Brain microvascular endothelial cell (primary cell): ENCODE data around the gene TLDC2.

Experiments used
- DNase-seq: peaks from one replicate; pipeline ENCODE4 v3.0.0-alpha.2; 2020
- H3K27ac ChIP-seq: fragments of 250-450 bp; sonication (Bioruptor Pico); 2 replicates; pipeline ENCODE4 v1.5.1; 2020; ENCODE audit warnings: mild to moderate bottlenecking, moderate library complexity
- H3K27me3 ChIP-seq: fragments of 250-450 bp; sonication (Bioruptor Pico); replicated peaks from 2 replicates; pipeline ENCODE4 v1.5.1; 2020; ENCODE audit warnings: mild to moderate bottlenecking
- H3K36me3 ChIP-seq: fragments of 250-450 bp; sonication (Bioruptor Pico); replicated peaks from 2 replicates; pipeline ENCODE4 v1.5.1; 2020; ENCODE audit warnings: mild to moderate bottlenecking
- H3K4me3 ChIP-seq: 2 replicates; pipeline ENCODE4 v1.5.1; 2011; ENCODE audit warnings: low read depth, mild to moderate bottlenecking, control low read depth, low read length, moderate library complexity
- in situ Hi-C: cut with HindIII; loops from 2 replicates; pipeline ENCODE4 v1.10.0; 2017; ENCODE audit warnings: low sequenced_read_pairs, low pct_ligation_motif_present
- TF ChIP-seq, protein P1 (sequence below): IDR thresholded peaks from 2 replicates; pipeline ENCODE4 v1.5.1; 2011; ENCODE audit warnings: low read depth, mild to moderate bottlenecking, moderate library complexity, low read length, control low read depth, inconsistent platforms; ENCODE audit errors: missing control alignments

The TLDC2 gene

DNA sequence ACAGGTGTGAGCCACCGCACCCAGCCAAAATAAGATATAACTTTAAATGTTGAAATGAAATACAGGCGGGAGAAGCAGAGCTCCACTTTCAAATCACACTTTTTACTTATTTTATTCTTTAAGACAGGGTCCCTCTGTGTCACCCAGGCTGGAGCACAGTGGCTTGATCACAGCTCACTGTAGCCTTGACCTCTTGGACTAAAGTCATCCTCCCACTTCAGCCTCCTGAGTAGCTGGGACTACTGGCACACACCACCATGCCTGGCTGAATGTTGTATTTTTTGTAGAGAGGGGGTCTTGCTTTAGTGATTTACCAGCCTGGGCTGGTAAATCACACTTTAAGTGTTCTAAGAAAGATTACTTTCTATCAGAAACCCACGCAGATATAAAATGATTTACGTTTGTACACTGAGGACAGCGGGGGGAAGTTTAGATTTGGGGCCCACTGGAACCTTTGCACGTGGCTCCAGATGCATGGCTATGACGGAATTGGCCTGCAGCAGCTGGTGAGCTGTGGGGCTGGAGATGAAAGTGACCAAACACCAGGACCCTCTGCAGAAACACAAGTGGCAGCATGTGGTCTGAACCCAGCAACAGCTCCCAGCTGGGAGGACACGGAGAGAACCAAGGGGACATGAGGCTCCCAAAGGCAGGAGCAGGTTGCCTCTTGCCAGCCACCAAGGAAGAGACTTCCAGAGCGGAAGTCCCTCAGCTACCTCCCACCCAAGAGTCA lies 26.4 kb upstream of the TLDC2 start:
- H3K4me3 ChIP-seq: no peak overlapping the region
- in situ Hi-C loops: no loop called here
- peak overlapping the region; percentile 50 for H3K27ac ChIP-seq
- TF ChIP-seq, protein P1, sequence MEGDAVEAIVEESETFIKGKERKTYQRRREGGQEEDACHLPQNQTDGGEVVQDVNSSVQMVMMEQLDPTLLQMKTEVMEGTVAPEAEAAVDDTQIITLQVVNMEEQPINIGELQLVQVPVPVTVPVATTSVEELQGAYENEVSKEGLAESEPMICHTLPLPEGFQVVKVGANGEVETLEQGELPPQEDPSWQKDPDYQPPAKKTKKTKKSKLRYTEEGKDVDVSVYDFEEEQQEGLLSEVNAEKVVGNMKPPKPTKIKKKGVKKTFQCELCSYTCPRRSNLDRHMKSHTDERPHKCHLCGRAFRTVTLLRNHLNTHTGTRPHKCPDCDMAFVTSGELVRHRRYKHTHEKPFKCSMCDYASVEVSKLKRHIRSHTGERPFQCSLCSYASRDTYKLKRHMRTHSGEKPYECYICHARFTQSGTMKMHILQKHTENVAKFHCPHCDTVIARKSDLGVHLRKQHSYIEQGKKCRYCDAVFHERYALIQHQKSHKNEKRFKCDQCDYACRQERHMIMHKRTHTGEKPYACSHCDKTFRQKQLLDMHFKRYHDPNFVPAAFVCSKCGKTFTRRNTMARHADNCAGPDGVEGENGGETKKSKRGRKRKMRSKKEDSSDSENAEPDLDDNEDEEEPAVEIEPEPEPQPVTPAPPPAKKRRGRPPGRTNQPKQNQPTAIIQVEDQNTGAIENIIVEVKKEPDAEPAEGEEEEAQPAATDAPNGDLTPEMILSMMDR: no peak
- H3K36me3 ChIP-seq: no peaks in the 10 kb centered on the region
- no peaks in the 10 kb centered on the region for H3K27me3 ChIP-seq
- no peak for DNase-seq

DNA sequence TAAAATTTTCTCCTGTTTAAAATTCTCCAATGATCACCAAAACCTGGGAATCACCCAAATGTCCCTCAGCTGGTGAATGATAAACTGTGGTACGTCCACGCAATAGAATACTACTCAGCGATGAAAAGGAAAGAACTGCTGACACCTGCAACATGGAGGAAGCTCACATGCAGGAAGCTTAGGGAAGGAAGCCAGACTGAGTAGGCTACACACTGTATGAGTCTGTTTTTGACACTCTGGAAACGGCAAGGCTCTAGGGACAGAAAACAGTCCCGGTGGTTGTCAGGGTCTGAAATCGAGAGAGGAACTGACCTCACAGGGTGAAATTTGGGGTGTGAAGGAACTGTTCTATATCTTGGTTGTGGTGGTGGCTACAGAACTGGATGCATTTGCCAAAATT lies 25.2 kb upstream of the TLDC2 start:
- Histone ChIP-seq H3K27me3 (no peaks in the 10 kb centered on the region), H3K36me3 (no peaks in the 10 kb centered on the region), H3K27ac (no peak overlapping the region), H3K4me3 (no peak overlapping the region)
- TF ChIP-seq, protein P1: no peak
- in situ Hi-C loops: no loop called here
- no peak for DNase-seq

DNA sequence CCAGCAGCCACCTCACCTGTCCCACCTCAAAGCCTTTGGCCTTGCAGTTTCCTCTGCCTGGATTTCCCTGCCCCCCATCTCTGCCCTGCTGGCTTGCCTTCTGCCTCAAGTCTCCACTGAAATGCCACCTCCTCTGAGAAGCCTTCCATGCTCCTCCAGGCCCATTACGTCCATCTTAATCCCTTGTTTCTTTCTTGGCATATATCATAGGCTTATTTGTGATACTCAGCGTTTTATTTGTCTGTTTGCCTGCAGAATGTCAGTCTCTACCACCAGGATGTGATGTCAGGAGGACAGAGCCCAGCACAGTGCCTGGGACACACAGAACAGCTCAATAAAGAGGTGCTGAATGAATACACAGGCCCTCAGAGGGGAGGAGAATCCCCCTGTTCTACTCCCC lies 24.4 kb upstream of the TLDC2 start:
- no peaks in the 10 kb centered on the region for H3K27me3 ChIP-seq
- in situ Hi-C loops: no loop called here
- no peak overlapping the region for H3K4me3 ChIP-seq
- no peak overlapping the region for H3K27ac ChIP-seq
- no peaks in the 10 kb centered on the region for H3K36me3 ChIP-seq
- TF ChIP-seq, protein P1: no peak
- no peak for DNase-seq

DNA sequence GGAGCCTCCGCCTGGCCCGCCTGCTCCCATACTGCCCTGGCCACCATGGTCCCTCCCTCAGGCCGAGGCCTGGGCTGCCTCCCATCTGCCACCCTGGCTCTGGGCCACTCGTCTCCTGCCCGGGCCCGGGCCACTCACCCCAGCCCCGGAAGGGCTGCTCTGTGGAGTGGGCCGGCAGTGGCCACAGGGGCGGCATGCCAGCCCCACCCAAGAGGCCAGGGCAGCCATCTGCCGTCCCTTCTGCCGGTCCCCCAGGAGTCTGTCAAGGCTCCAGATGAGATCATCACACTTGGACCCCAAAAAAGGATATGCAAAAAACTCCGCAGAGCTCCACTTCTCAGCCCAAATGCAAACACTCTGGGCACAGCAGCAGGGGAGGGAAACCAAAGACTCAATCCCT lies 23.8 kb upstream of the TLDC2 start:
- no peak for DNase-seq
- no peaks in the 10 kb centered on the region for H3K27me3 ChIP-seq
- H3K36me3 ChIP-seq: no peaks in the 10 kb centered on the region
- no peak overlapping the region for H3K27ac ChIP-seq
- TF ChIP-seq, protein P1: no peak
- no peak overlapping the region for H3K4me3 ChIP-seq
- in situ Hi-C loops: no loop called here

DNA sequence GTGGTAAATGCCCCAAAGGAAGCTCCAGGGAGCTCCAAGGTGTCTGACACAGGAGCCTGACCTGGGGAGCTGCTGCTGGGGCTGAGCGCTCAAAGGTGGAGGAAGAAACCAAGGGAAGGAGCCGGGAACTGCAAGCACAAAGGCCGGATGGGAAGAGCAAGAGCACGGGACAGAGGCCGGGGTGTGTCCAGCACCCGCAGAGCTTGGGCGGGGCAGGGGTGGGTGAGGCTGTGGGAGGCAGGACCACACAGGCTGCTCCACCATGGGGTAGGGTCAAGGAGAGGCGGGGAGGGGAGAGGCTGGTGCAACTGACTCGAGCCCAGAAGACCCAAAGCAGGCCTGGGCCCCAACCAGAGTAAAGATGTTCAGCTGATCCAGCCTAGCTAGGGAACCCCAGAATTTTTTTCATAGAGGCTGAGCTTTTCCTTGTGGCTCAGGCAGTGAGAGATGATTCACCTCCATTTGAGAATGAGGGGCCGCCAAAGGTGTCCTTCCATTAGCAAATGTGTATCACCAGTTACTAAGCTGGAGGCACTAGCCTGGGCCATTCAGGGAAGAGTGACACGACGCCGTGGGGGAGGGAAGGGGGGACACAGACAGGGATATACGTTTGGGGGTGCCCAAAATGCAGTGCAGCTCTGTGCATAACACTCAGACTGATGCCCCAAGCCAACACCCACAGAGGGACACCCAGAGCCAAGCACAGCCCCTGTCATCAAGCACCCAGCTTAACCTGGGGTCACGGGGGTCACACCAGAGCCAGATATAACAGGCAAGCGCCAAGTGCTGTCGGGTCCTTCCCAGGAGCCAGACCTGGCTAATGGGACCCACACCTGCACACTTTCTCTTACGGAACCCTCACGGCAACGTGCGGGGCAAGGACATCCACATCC lies 21.3 kb upstream of the TLDC2 start:
- Histone ChIP-seq H3K27ac (no peak overlapping the region), H3K27me3 (no peaks in the 10 kb centered on the region), H3K4me3 (no peak overlapping the region), H3K36me3 (no peaks in the 10 kb centered on the region)
- in situ Hi-C loops: no loop called here
- TF ChIP-seq, protein P1: no peak
- no peak for DNase-seq
